CD4-positive, alpha-beta T cell (primary cell): ENCODE data around the gene RNF157. TPM values are rescaled to one million over a fixed set of nuclear protein-coding genes. Genes with fewer than 3 reads are reported as not detected.
A peak's percentile ranks its signal among the peaks of the same experiment; 100 is the strongest.

Experiments
- ATAC-seq: fragments of 200-7000 bp; cut with Tn5 transposase; one replicate; pipeline ENCODE4 v1.10.0; 2022; ENCODE audit warnings: mild to moderate bottlenecking; ENCODE audit not compliant: poor library complexity
- CTCF ChIA-PET: fragments of 350-600 bp; sonication (Branson Sonifier 250); formaldehyde crosslinking; loops from one replicate; lab custom pipeline; 2021; ENCODE audit warnings: antibody characterized with exemption, inconsistent platforms; lab: Charles Lee
- POLR2A ChIA-PET: fragments of 350-600 bp; sonication (Branson Sonifier 250); formaldehyde crosslinking; loops from one replicate; lab custom pipeline; 2021; ENCODE audit warnings: antibody characterized with exemption, inconsistent platforms; lab: Charles Lee
- DNase-seq, 14 experiments: peaks; one replicate each; pipeline ENCODE4 v3.0.0-alpha.2; 2013 to 2020; ENCODE audit warnings: mixed read lengths in 2 of 14
- H3K27ac ChIP-seq, 2 donors: one replicate each; pipeline versions ENCODE4 v1.5.1 to v1.7.0; 2013; ENCODE audit warnings: low read length in 2 of 2, low read depth in 1 of 2, mild to moderate bottlenecking in 1 of 2
- H3K27me3 ChIP-seq, 2 experiments: 1 replicate in 1 of 2; 2 replicates in 1 of 2; pipeline versions ENCODE4 v1.6.1 to v1.7.0; 2013; ENCODE audit warnings: low read length in 2 of 2, control low read depth in 1 of 2, mild to moderate bottlenecking in 1 of 2, moderate library complexity in 1 of 2; ENCODE audit not compliant: insufficient read depth in 2 of 2, control insufficient read depth in 1 of 2
- H3K36me3 ChIP-seq: one replicate; pipeline ENCODE4 v1.6.1; 2013; ENCODE audit warnings: low read length, control low read depth; ENCODE audit not compliant: insufficient read depth
- H3K4me1 ChIP-seq: one replicate; pipeline ENCODE4 v1.6.1; 2013; ENCODE audit warnings: low read length, control low read depth; ENCODE audit not compliant: insufficient read depth
- H3K4me3 ChIP-seq: one replicate; pipeline ENCODE4 v1.5.1; 2013; ENCODE audit warnings: mild to moderate bottlenecking, low read length, moderate library complexity
- H3K9me3 ChIP-seq, 2 experiments: 1 replicate in 1 of 2; 2 replicates in 1 of 2; pipeline versions ENCODE4 v1.6.1 to v1.7.0; 2013; ENCODE audit warnings: low read length in 2 of 2, mild to moderate bottlenecking in 2 of 2, control low read depth in 1 of 2, moderate library complexity in 1 of 2; ENCODE audit not compliant: control insufficient read depth in 1 of 2, insufficient read depth in 1 of 2
- H3K27ac Mint-ChIP-seq: one replicate; pipeline ENCODE4 v1.8.0; 2020; ENCODE audit warnings: mixed read lengths
- H3K27me3 Mint-ChIP-seq: one replicate; pipeline ENCODE4 v1.8.0; 2021; ENCODE audit warnings: mixed read lengths
- H3K36me3 Mint-ChIP-seq: one replicate; pipeline ENCODE4 v1.8.0; 2021; ENCODE audit warnings: low read depth, mixed read lengths
- H3K4me1 Mint-ChIP-seq: one replicate; pipeline ENCODE4 v1.8.0; 2021; ENCODE audit warnings: low read depth, mixed read lengths
- H3K4me3 Mint-ChIP-seq: one replicate; pipeline ENCODE4 v1.8.0; 2020; ENCODE audit warnings: mild to moderate bottlenecking, mixed read lengths
- H3K9me3 Mint-ChIP-seq: one replicate; pipeline ENCODE4 v1.8.0; 2020; ENCODE audit warnings: mixed read lengths
- intact Hi-C, 2 experiments: fragments of 100-400 bp; cut with DNase I in 1 of 2; cut with micrococcal nuclease in 1 of 2; formaldehyde crosslinking; loops; one replicate each; pipeline versions ENCODE4 v1.15.1 to v1.9.0; 2023 to 2025; cut with DNase I, micrococcal nuclease
- total RNA-seq, 174 experiments: library from RNA in 2 of 174; stranded (reverse) in 2 of 174; gene quantifications; one replicate each; pipeline ENCODE4 v1.2.3 and lab custom pipeline; 2021 to 2026
- TF ChIP-seq, protein P1 (sequence below): fragments of 200-600 bp; IDR thresholded peaks from one replicate; pipeline ENCODE4 v1.8.0; 2022; ENCODE audit warnings: antibody characterized with exemption, mild to moderate bottlenecking

RNF157 gene
- total RNA-seq, 2 experiments from 2014 or later = 18.5 to 21.1 TPM

DNA sequence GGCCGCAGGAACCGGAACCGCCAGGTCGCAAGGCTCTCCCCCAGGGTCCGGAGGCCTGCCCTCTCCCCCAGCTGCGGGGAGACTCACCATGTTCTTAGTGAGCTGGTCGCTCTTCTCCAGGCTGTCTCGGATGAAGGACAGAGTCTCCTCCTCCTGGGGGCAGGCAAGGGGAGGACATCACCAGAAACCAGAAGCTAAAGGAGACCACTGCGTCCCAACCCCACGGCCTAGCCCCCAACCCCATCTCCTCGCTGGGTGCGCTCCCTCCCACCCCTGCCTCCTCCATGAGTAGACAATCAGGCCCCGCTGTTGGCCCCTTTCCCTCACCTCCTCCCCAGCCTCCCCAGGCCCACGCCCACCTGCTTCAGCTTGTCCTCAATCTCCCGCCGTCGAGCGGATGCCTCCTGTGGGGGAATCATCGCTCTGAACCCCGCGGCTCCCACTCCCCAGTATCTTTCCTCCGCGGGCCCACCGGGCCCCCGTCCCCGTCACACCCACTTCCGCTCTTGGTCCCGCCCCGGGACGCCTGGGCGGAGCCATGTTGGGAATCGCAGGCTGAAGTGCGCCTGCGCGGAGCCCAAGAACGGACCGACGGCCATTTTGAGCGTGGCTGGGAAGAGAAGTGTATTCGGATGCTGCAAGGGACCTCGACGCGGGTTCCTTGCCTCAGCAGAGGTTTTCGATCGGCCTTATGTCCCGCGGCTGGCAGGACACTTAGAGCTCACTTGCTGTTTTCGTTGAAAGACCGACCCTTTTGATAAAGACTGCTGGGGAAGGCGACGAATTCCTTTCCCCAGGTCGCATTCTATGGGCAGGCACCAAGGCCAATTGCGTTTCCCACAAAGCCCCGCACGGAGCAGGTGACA lies 136.8 kb downstream of the RNF157 start, which contains the start of gene EXOC7:
Gene EXOC7, minus strand, starts transcription at position 514 of the 866 bp plus-strand sequence. Its CDS starts 95 bp downstream, at position 419.
- intact Hi-C loops = loop anchor here in 1 of 2 experiments (1.0 to 5.0 kb wide), 6 partner anchors 32 to 399 kb away; partner anchors contain the start of genes PRPSAP1 and RHBDF2
- POLR2A ChIA-PET = interaction anchor here (0.7 to 2.3 kb wide), 17 partner anchors 11 to 250 kb away, joined by 3 to 8 read pairs (median 4); partner anchors contain the start of genes TRIM65, UBALD2 and WBP2
- Mint-ChIP-seq H3K27ac (peak within 1 kb of the TSS; percentile 90), H3K9me3 (no peaks in the 10 kb centered on the region), H3K27me3 (no peaks in the 10 kb centered on the region), H3K4me3 (peak within 1 kb of the TSS; percentile 98), H3K4me1 (peaks cover 38% of the 10 kb centered on the region), H3K36me3 (peaks cover 42% of the 10 kb centered on the region)
- no peaks in the 10 kb centered on the region for H3K27me3 ChIP-seq
- DNase-seq (peak; percentile 86 to 97 (median 92)), ATAC-seq (peak; percentile 94)
- H3K4me1 ChIP-seq = peaks cover 32% of the 10 kb centered on the region
- peak within 1 kb of the TSS; percentile 85 for H3K4me3 ChIP-seq
- H3K9me3 ChIP-seq = no peaks in the 10 kb centered on the region
- CTCF ChIA-PET = interaction anchor here (0.9 to 1.6 kb wide), 5 partner anchors 76 to 176 kb away, joined by 3 to 4 read pairs (median 4); no protein-coding TSS in a partner anchor
- H3K36me3 ChIP-seq = peaks cover 26% of the 10 kb centered on the region
- TF ChIP-seq, protein P1, sequence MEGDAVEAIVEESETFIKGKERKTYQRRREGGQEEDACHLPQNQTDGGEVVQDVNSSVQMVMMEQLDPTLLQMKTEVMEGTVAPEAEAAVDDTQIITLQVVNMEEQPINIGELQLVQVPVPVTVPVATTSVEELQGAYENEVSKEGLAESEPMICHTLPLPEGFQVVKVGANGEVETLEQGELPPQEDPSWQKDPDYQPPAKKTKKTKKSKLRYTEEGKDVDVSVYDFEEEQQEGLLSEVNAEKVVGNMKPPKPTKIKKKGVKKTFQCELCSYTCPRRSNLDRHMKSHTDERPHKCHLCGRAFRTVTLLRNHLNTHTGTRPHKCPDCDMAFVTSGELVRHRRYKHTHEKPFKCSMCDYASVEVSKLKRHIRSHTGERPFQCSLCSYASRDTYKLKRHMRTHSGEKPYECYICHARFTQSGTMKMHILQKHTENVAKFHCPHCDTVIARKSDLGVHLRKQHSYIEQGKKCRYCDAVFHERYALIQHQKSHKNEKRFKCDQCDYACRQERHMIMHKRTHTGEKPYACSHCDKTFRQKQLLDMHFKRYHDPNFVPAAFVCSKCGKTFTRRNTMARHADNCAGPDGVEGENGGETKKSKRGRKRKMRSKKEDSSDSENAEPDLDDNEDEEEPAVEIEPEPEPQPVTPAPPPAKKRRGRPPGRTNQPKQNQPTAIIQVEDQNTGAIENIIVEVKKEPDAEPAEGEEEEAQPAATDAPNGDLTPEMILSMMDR = no peak
- H3K27ac ChIP-seq = peak within 1 kb of the TSS; percentile 68 to 82

DNA sequence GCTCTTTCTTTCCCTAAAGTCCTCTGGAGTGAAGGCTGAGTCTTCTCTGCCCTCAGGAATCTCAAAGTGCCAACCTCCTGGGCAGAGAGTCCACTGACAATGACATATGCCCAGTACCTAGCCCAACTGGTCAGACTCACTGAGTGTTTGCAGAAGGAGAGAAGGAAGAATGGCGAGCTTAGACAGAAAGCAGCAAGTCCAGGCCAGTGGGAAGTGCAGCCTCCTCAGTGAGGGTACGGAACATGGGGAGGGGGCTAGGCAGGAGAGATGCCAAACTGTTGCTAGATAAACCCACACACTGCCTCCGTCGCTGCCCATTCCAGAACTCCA lies 137.4 kb downstream of the RNF157 start:
- ATAC-seq = no peak

More for the DNA sequence above, 137.4 kb downstream of the RNF157 start:
- POLR2A ChIA-PET = interaction anchor here (0.8 to 2.3 kb wide), 10 partner anchors 10 to 247 kb away, joined by 3 to 8 read pairs (median 6); partner anchors contain the start of genes UBALD2 and WBP2
- H3K27ac ChIP-seq = peak overlapping the region; percentile 66 to 68
- Mint-ChIP-seq H3K27me3 (no peaks in the 10 kb centered on the region), H3K9me3 (no peaks in the 10 kb centered on the region), H3K36me3 (peaks cover 44% of the 10 kb centered on the region), H3K27ac (peak overlapping the region; percentile 90), H3K4me1 (peaks cover 38% of the 10 kb centered on the region), H3K4me3 (peak overlapping the region; percentile 98)
- peak overlapping the region; percentile 85 for H3K4me3 ChIP-seq
- no peaks in the 10 kb centered on the region for H3K9me3 ChIP-seq
- H3K36me3 ChIP-seq = peaks cover 27% of the 10 kb centered on the region
- no peaks in the 10 kb centered on the region for H3K27me3 ChIP-seq
- DNase-seq = no peak
- TF ChIP-seq, protein P1 = no peak
- intact Hi-C loops = loop anchor here in 1 of 2 experiments (5.0 kb wide), 3 partner anchors 91 to 399 kb away; partner anchors contain the start of genes PRPSAP1 and RHBDF2
- H3K4me1 ChIP-seq = peaks cover 32% of the 10 kb centered on the region
- CTCF ChIA-PET = interaction anchor here (1.0 to 1.6 kb wide), 3 partner anchors 89 to 177 kb away, joined by 3 to 4 read pairs (median 4); no protein-coding TSS in a partner anchor
